Progenitor cell of endocrine pancreas (in vitro differentiated cells): ENCODE results near the gene ENTHD1. TPM values are rescaled to one million over a fixed set of nuclear protein-coding genes. Genes with fewer than 3 reads are reported as not detected.

ENCODE experiments used
- DNase-seq: peaks from one replicate; pipeline ENCODE4 v3.0.0; 2021; ENCODE audit warnings: low spot score; ENCODE audit not compliant: unreplicated experiment
- H3K27ac Mint-ChIP-seq: 2 replicates; pipeline ENCODE4 v1.8.0; 2021; ENCODE audit warnings: mild to moderate bottlenecking, moderate library complexity, mixed read lengths
- H3K27me3 Mint-ChIP-seq: 2 replicates; pipeline ENCODE4 v1.8.0; 2021; ENCODE audit warnings: mixed read lengths
- H3K36me3 Mint-ChIP-seq: 2 replicates; pipeline ENCODE4 v1.8.0; 2022; ENCODE audit warnings: mixed read lengths; ENCODE audit not compliant: insufficient read depth
- H3K4me1 Mint-ChIP-seq: 2 replicates; pipeline ENCODE4 v1.8.0; 2021; ENCODE audit warnings: low read depth, mixed read lengths
- H3K4me3 Mint-ChIP-seq: 2 replicates; pipeline ENCODE4 v1.8.0; 2021; ENCODE audit warnings: low read depth, mild to moderate bottlenecking, moderate library complexity, mixed read lengths
- H3K9me3 Mint-ChIP-seq: 2 replicates; pipeline ENCODE4 v1.8.0; 2021; ENCODE audit warnings: low read depth, mixed read lengths
- total RNA-seq: library from RNA; stranded (reverse); gene quantifications from 2 replicates; pipeline ENCODE4 v1.2.1, GENCODE V29; 2021
- TF ChIP-seq, protein P1 (sequence below): fragments of 200-600 bp; sonication (generic); IDR thresholded peaks from one replicate; pipeline ENCODE4 v1.5.0; 2021; ENCODE audit warnings: antibody characterized with exemption, mild to moderate bottlenecking; ENCODE audit not compliant: unreplicated experiment

The ENTHD1 gene
- total RNA-seq, 1 donor from 2014 or later = not detected

DNA sequence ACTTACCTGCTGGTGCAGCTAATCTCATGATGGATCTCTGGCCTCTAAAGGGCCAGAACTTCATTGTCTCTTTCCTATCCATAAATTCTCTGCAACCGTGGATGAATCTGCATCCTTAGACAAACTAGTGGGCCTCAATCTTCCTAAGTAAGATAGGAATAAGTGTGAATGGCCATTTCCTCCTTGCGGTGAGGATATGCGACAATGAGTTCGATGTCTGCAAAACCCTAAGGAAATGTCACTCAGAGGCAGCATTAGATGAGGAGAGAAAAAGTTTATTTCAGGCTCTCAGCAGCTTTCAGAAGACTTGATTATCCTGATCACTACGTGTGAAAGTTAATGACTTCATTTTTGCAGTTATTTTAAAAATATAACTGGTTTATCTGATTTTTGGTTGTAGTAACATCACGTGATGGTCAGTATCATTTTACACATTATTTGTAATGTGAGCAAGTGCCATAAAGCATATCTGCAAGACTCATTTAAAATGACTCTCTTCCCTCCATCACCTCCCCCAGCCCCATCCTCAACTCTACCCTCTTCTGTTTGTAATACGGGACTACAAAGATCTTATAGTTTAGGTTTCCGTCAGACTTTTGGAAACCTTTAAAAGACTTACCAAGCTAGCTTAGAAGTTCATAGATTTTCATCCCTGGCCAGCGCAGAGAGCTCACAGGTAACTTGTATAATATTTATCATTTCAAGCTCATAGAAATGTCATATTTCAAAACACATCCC lies 17.5 kb upstream of the ENTHD1 start:
- Mint-ChIP-seq H3K27ac (no peak overlapping the region), H3K4me3 (no peak overlapping the region), H3K36me3 (no peaks in the 10 kb centered on the region), H3K9me3 (no peaks in the 10 kb centered on the region), H3K4me1 (no peaks in the 10 kb centered on the region), H3K27me3 (peaks cover 23% of the 10 kb centered on the region)
- DNase-seq = no peak
- TF ChIP-seq, protein P1, sequence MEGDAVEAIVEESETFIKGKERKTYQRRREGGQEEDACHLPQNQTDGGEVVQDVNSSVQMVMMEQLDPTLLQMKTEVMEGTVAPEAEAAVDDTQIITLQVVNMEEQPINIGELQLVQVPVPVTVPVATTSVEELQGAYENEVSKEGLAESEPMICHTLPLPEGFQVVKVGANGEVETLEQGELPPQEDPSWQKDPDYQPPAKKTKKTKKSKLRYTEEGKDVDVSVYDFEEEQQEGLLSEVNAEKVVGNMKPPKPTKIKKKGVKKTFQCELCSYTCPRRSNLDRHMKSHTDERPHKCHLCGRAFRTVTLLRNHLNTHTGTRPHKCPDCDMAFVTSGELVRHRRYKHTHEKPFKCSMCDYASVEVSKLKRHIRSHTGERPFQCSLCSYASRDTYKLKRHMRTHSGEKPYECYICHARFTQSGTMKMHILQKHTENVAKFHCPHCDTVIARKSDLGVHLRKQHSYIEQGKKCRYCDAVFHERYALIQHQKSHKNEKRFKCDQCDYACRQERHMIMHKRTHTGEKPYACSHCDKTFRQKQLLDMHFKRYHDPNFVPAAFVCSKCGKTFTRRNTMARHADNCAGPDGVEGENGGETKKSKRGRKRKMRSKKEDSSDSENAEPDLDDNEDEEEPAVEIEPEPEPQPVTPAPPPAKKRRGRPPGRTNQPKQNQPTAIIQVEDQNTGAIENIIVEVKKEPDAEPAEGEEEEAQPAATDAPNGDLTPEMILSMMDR = no peak

DNA sequence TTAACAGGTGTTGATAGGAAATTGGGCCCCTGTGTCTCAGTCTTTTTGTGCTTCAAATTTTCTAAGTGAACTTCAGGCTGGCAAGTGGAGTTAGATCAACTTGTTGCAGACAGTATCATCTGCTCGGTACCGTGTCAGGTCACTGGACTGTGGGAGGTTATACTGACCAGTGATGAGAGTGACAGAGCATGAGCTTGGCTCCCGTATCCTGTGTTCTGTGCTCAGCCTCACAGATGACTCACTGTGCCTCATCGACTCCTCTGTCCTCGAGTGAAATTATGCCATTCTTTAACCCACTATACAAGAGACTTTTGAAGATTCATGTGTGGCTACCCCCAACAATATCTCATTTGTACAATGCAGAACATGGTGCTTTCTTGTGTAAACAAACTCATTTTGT lies 15.2 kb upstream of the ENTHD1 start:
- H3K4me3 Mint-ChIP-seq = no peak overlapping the region
- peaks cover 11% of the 10 kb centered on the region for H3K27me3 Mint-ChIP-seq
- H3K9me3 Mint-ChIP-seq = no peaks in the 10 kb centered on the region
- no peaks in the 10 kb centered on the region for H3K4me1 Mint-ChIP-seq
- no peak for DNase-seq
- H3K27ac Mint-ChIP-seq = no peak overlapping the region
- no peaks in the 10 kb centered on the region for H3K36me3 Mint-ChIP-seq
- TF ChIP-seq, protein P1 = no peak

DNA sequence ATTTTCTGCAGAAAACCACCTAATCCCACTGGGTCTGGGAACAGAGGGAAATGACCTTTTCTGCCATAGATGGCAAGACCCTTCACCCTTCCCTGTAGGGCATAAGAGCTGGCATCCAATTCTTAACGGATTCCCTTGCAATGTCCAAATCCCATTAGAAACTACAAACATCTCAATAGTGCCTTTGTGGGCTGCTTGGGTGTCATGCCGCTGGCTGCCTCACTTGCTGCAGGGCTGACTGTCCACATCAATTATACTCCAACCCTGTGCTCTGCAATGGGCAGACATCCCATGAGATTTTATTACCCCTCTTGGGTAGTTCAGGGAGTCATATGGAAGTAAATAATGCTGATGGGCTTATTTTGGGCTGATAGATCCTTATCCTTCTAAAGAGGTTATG lies 14.6 kb upstream of the ENTHD1 start:
- DNase-seq = no peak
- H3K9me3 Mint-ChIP-seq = no peaks in the 10 kb centered on the region
- H3K4me3 Mint-ChIP-seq = no peak overlapping the region
- H3K4me1 Mint-ChIP-seq = no peaks in the 10 kb centered on the region
- peaks cover 10% of the 10 kb centered on the region for H3K27me3 Mint-ChIP-seq
- TF ChIP-seq, protein P1 = no peak
- no peaks in the 10 kb centered on the region for H3K36me3 Mint-ChIP-seq
- H3K27ac Mint-ChIP-seq = no peak overlapping the region

DNA sequence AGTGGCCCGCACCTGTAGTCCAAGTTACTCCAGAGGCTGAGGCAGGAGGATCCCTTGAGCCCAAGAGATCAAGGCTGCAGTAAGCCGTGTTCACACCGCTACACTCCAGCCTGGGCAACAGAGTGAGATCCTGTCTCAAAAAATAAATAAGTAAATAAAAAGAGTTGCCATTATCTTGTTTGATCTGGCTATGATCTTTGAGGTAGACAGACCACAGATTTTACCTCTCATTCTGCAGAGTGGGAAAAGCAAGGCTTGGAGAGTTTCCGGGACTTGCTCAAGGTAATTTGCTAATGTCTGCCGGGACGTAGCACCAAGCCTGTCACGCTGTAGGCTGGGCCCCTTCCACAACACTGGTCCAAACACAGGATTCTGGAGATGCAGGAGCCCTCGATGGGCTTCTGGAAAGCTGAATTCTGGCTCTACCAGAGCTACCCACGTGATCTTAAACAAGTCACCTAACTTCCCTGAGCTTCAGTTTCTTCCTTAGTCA lies 14.1 kb upstream of the ENTHD1 start:
- TF ChIP-seq, protein P1 = no peak
- Mint-ChIP-seq H3K9me3 (no peaks in the 10 kb centered on the region), H3K36me3 (no peaks in the 10 kb centered on the region), H3K4me3 (no peak overlapping the region), H3K27ac (no peak overlapping the region), H3K27me3 (peaks cover 11% of the 10 kb centered on the region), H3K4me1 (no peaks in the 10 kb centered on the region)
- no peak for DNase-seq

DNA sequence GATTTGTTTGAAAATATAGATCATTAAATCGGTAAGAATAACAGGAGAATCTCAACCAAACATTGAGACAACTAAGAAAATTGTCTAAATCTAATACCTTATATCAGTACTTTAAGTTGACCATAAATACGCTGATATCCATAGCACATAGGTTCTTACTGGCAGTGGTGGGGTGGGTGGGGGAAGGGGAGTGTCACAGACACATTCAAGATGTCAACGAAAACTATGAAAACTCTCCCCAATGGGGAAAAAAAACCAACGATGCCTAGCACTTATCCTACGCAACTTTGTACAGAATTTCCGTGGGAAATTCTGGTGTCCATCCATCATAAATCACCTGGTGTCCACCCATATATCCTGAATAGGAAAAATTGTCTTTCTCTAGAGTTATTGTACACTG lies 13.5 kb upstream of the ENTHD1 start:
- H3K27ac Mint-ChIP-seq = no peak overlapping the region
- H3K9me3 Mint-ChIP-seq = no peaks in the 10 kb centered on the region
- TF ChIP-seq, protein P1 = no peak

More for the DNA sequence above, 13.5 kb upstream of the ENTHD1 start:
- H3K4me3 Mint-ChIP-seq = no peak overlapping the region
- H3K27me3 Mint-ChIP-seq = peaks cover 12% of the 10 kb centered on the region
- no peak for DNase-seq
- H3K4me1 Mint-ChIP-seq = no peaks in the 10 kb centered on the region
- H3K36me3 Mint-ChIP-seq = no peaks in the 10 kb centered on the region
